Psoas muscle (tissue), 8 donors: Measurements from ENCODE around the gene FAM3D. TPM values are rescaled to one million over a fixed set of nuclear protein-coding genes. Genes with fewer than 3 reads are reported as not detected.

Experiments
- ATAC-seq, 4 donors: fragments of 200-7000 bp; cut with Tn5 transposase; one replicate each; pipeline ENCODE4 v1.9.1; 2020; ENCODE audit warnings: moderate library complexity in 3 of 4, mild to moderate bottlenecking in 2 of 4
- DNase-seq, 2 donors: peaks; one replicate each; pipeline ENCODE4 v3.0.0-alpha.2; 2020
- H3K27ac ChIP-seq: fragments of 200-600 bp; one replicate; pipeline ENCODE4 v1.8.0; 2022
- H3K27me3 ChIP-seq, 3 donors: fragments of 200-600 bp in 1 of 3; one replicate each; pipeline versions ENCODE4 v1.6.1 to v1.8.0; 2013 to 2022; ENCODE audit warnings: low read length in 2 of 3, mild to moderate bottlenecking in 2 of 3, moderate library complexity in 1 of 3; ENCODE audit not compliant: insufficient read depth in 3 of 3
- H3K36me3 ChIP-seq, 2 donors: fragments of 200-600 bp in 1 of 2; one replicate each; pipeline versions ENCODE4 v1.6.1 to v1.8.0; 2013 to 2022; ENCODE audit warnings: low read depth in 1 of 2, mild to moderate bottlenecking in 1 of 2, moderate library complexity in 1 of 2; ENCODE audit not compliant: insufficient read depth in 1 of 2
- H3K4me1 ChIP-seq: fragments of 200-600 bp; one replicate; pipeline ENCODE4 v1.8.0; 2022
- H3K4me3 ChIP-seq: fragments of 200-600 bp; one replicate; pipeline ENCODE4 v1.8.0; 2022; ENCODE audit warnings: mild to moderate bottlenecking
- H3K9me3 ChIP-seq: fragments of 200-600 bp; one replicate; pipeline ENCODE4 v1.8.0; 2022
- CTCF ChIP-seq: fragments of 200-600 bp; IDR thresholded peaks from one replicate; pipeline ENCODE4 v1.8.0; 2022; ENCODE audit warnings: antibody characterized with exemption
- WGBS, 3 donors: extraction: QIAGEN DNeasy Blood & Tissue Kit; methylation state at CpG; one replicate each; pipeline versions ENCODE4 v1.1.6 to v1.1.7; 2013; 5-methylcytosine and 5-hydroxymethylcytosine counted together
- intact Hi-C, 2 donors: fragments of 100-400 bp; cut with DNase I; formaldehyde crosslinking; loops; one replicate each; pipeline versions ENCODE4 v1.11.0 to v1.14.2; 2022
- polyA plus RNA-seq, 3 donors: library from polyadenylated mRNA; stranded (reverse); fragments of 200-250 nt; gene quantifications; one replicate each; pipeline ENCODE4 v1.2.3, GENCODE V29; 2013
- total RNA-seq, 4 donors: library from RNA; stranded (reverse); fragmentation: NEBNext Ultra II Directional in 2 of 4; extraction: Animal tissue kit (Norgen Biotek cat#: 25700) in 2 of 4; gene quantifications; one replicate each; pipeline versions ENCODE4 v1.2.1 to v1.2.4, GENCODE V29; 2021 to 2023
- donor health status: healthy with polysubstance abuse.
- donor health status: DM: no; HTN: no; CAD: no; lungs with moderate emphysema.
- donor health status: Bipolar disorder and iron deficiency.
- donor health status: healthy.
- donor health status: DM: yes; HTN: yes; CAD: no.
- donor health status: DM: no; HTN: no; CAD: no.
- donor health status: DM: no; HTN: no; CAD: no.
- donor health status: DM: yes; HTN: yes; CAD: no.

The FAM3D gene
- total and polyA plus RNA-seq, 7 donors, result 0.05 TPM; not detected in 6

GRCh38 chr3:58617338-58617761, 49.2 kb downstream of the FAM3D start:
- DNase-seq, result peak; percentile 42 to 81

GRCh38 chr3:58613236-58614132, 53.1 kb downstream of the FAM3D start:
- H3K9me3 ChIP-seq, result no peaks in the 10 kb centered on the region
- H3K4me3 ChIP-seq, result no peak overlapping the region
- H3K27ac ChIP-seq, result no peak overlapping the region
- no peaks in the 10 kb centered on the region for H3K4me1 ChIP-seq
- 57 to 70% (median 61%) methylated on average over 7 of the region's 7 CpGs for WGBS, 3 donors
- ATAC-seq (peak in 1 of 4 donors; percentile 22), DNase-seq (no peak)
- TF ChIP-seq CTCF, result no peak
- intact Hi-C loops, result no loop called here
- H3K36me3 ChIP-seq, result no peaks in the 10 kb centered on the region
- no peaks in the 10 kb centered on the region for H3K27me3 ChIP-seq

More at GRCh38 chr3:58617338-58617761, 49.2 kb downstream of the FAM3D start:
- no peak for TF ChIP-seq CTCF
- Histone ChIP-seq H3K4me3 (no peak overlapping the region), H3K9me3 (no peaks in the 10 kb centered on the region), H3K27ac (no peak overlapping the region), H3K4me1 (peaks cover 4% of the 10 kb centered on the region), H3K36me3 (no peaks in the 10 kb centered on the region), H3K27me3 (no peaks in the 10 kb centered on the region)
- ATAC-seq, result peak in 1 of 4 donors; percentile 81
- intact Hi-C loops, result no loop called here
- WGBS, 3 donors, result 40 to 48% (median 43%) methylated on average over 8 of the region's 8 CpGs

- no peaks in the 10 kb centered on the region for H3K4me1 ChIP-seq
- ATAC-seq (peak in 1 of 4 donors; percentile 45), DNase-seq (no peak)
- H3K27ac ChIP-seq, result no peak overlapping the region
- no peaks in the 10 kb centered on the region for H3K9me3 ChIP-seq
- no peak overlapping the region for H3K4me3 ChIP-seq
- TF ChIP-seq CTCF, result no peak
- WGBS, 3 donors, result 73 to 80% (median 76%) methylated on average over 9 of the region's 9 CpGs
- H3K36me3 ChIP-seq, result no peaks in the 10 kb centered on the region
- H3K27me3 ChIP-seq, result no peaks in the 10 kb centered on the region
- intact Hi-C loops, result no loop called here
These were observed 53.7 kb downstream of the FAM3D start for GRCh38 chr3:58612830-58613229.

GRCh38 chr3:58609990-58610389, 56.6 kb downstream of the FAM3D start:
- intact Hi-C loops, result no loop called here
- H3K4me1 ChIP-seq, result no peaks in the 10 kb centered on the region
- no peak overlapping the region for H3K4me3 ChIP-seq
- no peak for DNase-seq
- H3K27me3 ChIP-seq, result no peaks in the 10 kb centered on the region
- TF ChIP-seq CTCF, result no peak
- no peaks in the 10 kb centered on the region for H3K9me3 ChIP-seq
- WGBS, 3 donors, result 73 to 82% (median 73%) methylated on average over 7 of the region's 7 CpGs
- H3K27ac ChIP-seq, result no peak overlapping the region
- peak in 1 of 4 donors; percentile 27 for ATAC-seq
- H3K36me3 ChIP-seq, result no peaks in the 10 kb centered on the region
